Mesenchymal stem cell (in vitro differentiated cells and primary cell): ENCODE measurements around the gene STXBP2.
"Not testable (repeated sequence)": the region's sequence is repeated elsewhere in the genome, so short reads cannot be mapped to it uniquely, and the experiment has no call there.

ENCODE experiments used
- DNase-seq: peaks from one replicate; pipeline ENCODE4 v3.0.0-alpha.2; 2013
- H2AFZ ChIP-seq: one replicate; pipeline ENCODE4 v1.6.1; 2013; ENCODE audit warnings: low read depth, mild to moderate bottlenecking, control low read depth, inconsistent platforms, low read length, moderate library complexity
- H2AK5ac ChIP-seq: 2 replicates; pipeline ENCODE4 v1.6.1; 2013; ENCODE audit warnings: low read length, moderate library complexity, mild to moderate bottlenecking, inconsistent platforms; ENCODE audit not compliant: severe bottlenecking
- H2BK120ac ChIP-seq: one replicate; pipeline ENCODE4 v1.6.1; 2013; ENCODE audit warnings: low read depth, mild to moderate bottlenecking, inconsistent platforms, low read length, moderate library complexity
- H2BK12ac ChIP-seq, 2 experiments: one replicate each; pipeline ENCODE4 v1.6.1; 2013; ENCODE audit warnings: inconsistent platforms in 2 of 2, low read length in 2 of 2, mild to moderate bottlenecking in 2 of 2, moderate library complexity in 2 of 2, control low read depth in 1 of 2
- H2BK15ac ChIP-seq: one replicate; pipeline ENCODE4 v1.6.1; 2013; ENCODE audit warnings: mild to moderate bottlenecking, low read depth, inconsistent platforms; ENCODE audit not compliant: poor library complexity, severe bottlenecking
- H2BK5ac ChIP-seq: 2 replicates; pipeline ENCODE4 v1.6.1; 2013; ENCODE audit warnings: low read depth, mild to moderate bottlenecking, low read length, control low read depth, inconsistent platforms; ENCODE audit not compliant: poor library complexity, severe bottlenecking
- H3K14ac ChIP-seq, 2 experiments: one replicate each; pipeline ENCODE4 v1.6.1; 2013; ENCODE audit warnings: inconsistent platforms in 2 of 2, low read length in 2 of 2, control low read depth in 1 of 2, mild to moderate bottlenecking in 1 of 2, moderate library complexity in 1 of 2
- H3K18ac ChIP-seq, 2 experiments: one replicate each; pipeline ENCODE4 v1.6.1; 2013; ENCODE audit warnings: inconsistent platforms in 2 of 2, low read length in 2 of 2, control low read depth in 1 of 2, low read depth in 1 of 2, mild to moderate bottlenecking in 1 of 2
- H3K23ac ChIP-seq, 2 experiments: one replicate each; pipeline ENCODE4 v1.6.1; 2013; ENCODE audit warnings: inconsistent platforms in 2 of 2, low read length in 2 of 2, mild to moderate bottlenecking in 2 of 2, moderate library complexity in 2 of 2, control low read depth in 1 of 2
- H3K27ac ChIP-seq: 2 replicates; pipeline ENCODE4 v1.5.1; 2013; ENCODE audit warnings: mild to moderate bottlenecking, moderate library complexity, low read length, control low read depth, inconsistent platforms; ENCODE audit not compliant: poor library complexity, severe bottlenecking
- H3K27me3 ChIP-seq, 2 experiments: 2 replicates each; pipeline versions ENCODE4 v1.6.1 to v1.7.0; 2013; ENCODE audit warnings: low read length in 2 of 2, mild to moderate bottlenecking in 2 of 2, moderate library complexity in 2 of 2, control low read depth in 1 of 2, inconsistent platforms in 1 of 2; ENCODE audit not compliant: control insufficient read depth in 1 of 2, insufficient read depth in 1 of 2
- H3K36me3 ChIP-seq, 2 experiments: 2 replicates each; pipeline versions ENCODE4 v1.6.1 to v1.7.0; 2013; ENCODE audit warnings: low read length in 2 of 2, control low read depth in 1 of 2, inconsistent platforms in 1 of 2, low read depth in 1 of 2, mild to moderate bottlenecking in 1 of 2; ENCODE audit not compliant: insufficient read depth in 2 of 2, control insufficient read depth in 1 of 2
- H3K4ac ChIP-seq, 2 experiments: one replicate each; pipeline ENCODE4 v1.6.1; 2013; ENCODE audit warnings: inconsistent platforms in 2 of 2, low read length in 2 of 2, mild to moderate bottlenecking in 2 of 2, moderate library complexity in 2 of 2, control low read depth in 1 of 2, low read depth in 1 of 2
- H3K4me1 ChIP-seq: 2 replicates; pipeline ENCODE4 v1.6.1; 2013; ENCODE audit warnings: low read depth, low read length, control low read depth; ENCODE audit not compliant: control insufficient read depth, insufficient read depth
- H3K4me2 ChIP-seq: 2 replicates; pipeline ENCODE4 v1.6.1; 2013; ENCODE audit warnings: low read length, mild to moderate bottlenecking, inconsistent platforms; ENCODE audit not compliant: poor library complexity, severe bottlenecking
- H3K4me3 ChIP-seq, 2 experiments: 2 replicates each; pipeline versions ENCODE4 v1.5.1 to v1.7.0; 2013; ENCODE audit warnings: low read length in 2 of 2, mild to moderate bottlenecking in 2 of 2, control low read depth in 1 of 2, low read depth in 1 of 2; ENCODE audit not compliant: insufficient read depth in 1 of 2
- H3K79me1 ChIP-seq: replicated peaks from 2 replicates; pipeline ENCODE4 v1.6.1; 2013; ENCODE audit warnings: mild to moderate bottlenecking, control low read depth, low read length, inconsistent platforms; ENCODE audit not compliant: poor library complexity, severe bottlenecking
- H3K9ac ChIP-seq: 2 replicates; pipeline ENCODE4 v1.7.0; 2013; ENCODE audit warnings: mild to moderate bottlenecking, low read length, moderate library complexity
- H3K9me3 ChIP-seq: 2 replicates; pipeline ENCODE4 v1.7.0; 2013; ENCODE audit warnings: mild to moderate bottlenecking, low read length; ENCODE audit not compliant: control insufficient read depth
- H4K8ac ChIP-seq: one replicate; pipeline ENCODE4 v1.6.1; 2013; ENCODE audit warnings: inconsistent platforms, mild to moderate bottlenecking, low read length, moderate library complexity
- H4K91ac ChIP-seq: one replicate; pipeline ENCODE4 v1.6.1; 2013; ENCODE audit warnings: mild to moderate bottlenecking, low read length, inconsistent platforms
- WGBS: methylation state at CpG from one replicate; pipeline ENCODE4 v1.1.7; 2013; ENCODE audit warnings: mixed read lengths; 5-methylcytosine and 5-hydroxymethylcytosine counted together

Gene STXBP2

DNA sequence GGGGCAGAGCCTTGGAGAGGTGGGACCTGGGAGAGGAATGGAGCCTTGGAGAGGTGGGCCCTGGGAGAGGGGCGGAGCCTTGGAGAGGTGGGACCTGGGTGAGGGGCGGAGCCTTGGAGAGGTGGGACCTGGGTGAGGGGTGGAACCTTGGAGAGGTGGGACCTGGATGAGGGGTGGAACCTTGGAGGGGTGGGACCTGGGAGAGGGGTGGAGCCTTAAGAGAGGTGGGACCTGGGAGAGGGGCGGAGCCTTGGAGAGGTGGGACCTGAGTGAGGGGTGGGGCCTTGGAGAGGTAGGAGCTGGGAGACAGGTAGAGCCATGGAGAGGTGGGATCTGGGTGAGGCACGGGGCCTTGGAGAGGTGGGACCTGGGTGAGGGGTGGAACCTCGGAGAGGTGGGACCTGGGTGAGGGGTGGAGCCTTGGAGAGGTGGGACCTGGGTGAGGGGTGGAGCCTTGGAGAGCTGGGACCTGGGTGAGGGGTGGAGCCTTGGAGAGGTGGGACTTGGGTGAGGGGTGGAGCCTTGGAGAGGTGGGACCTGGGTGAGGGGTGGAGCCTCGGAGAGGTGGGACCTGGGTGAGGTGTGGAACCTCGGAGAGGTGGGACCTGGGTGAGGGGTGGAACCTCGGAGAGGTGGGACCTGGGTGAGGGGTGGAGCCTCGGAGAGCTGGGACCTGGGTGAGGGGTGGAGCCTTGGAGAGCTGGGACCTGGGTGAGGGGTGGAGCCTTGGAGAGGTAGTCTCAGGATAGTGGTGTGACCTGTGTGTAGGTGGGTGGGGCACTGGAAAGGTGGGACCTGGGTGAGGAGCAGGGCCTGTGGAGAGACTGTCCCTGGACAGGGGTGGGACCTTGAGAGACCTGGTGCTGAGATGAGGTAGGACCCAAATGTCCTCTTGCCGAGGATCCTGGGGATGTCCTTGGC is 7.0 kb downstream of the STXBP2 start:
- not testable (repeated sequence) for H3K23ac ChIP-seq, H3K9me3 ChIP-seq, H3K18ac ChIP-seq, H4K91ac ChIP-seq, H3K4ac ChIP-seq, H2BK15ac ChIP-seq, H2AFZ ChIP-seq, H3K27ac ChIP-seq, H3K4me3 ChIP-seq, H3K79me1 ChIP-seq, H3K9ac ChIP-seq, DNase-seq, H2BK5ac ChIP-seq, H2BK120ac ChIP-seq, H3K4me2 ChIP-seq, H2AK5ac ChIP-seq, H4K8ac ChIP-seq, H3K4me1 ChIP-seq, H3K14ac ChIP-seq, H2BK12ac ChIP-seq
- Histone ChIP-seq H3K27me3 (peaks cover 0 to 25% of the 10 kb centered on the region in 2 experiments), H3K36me3 (peaks cover 0 to 78% of the 10 kb centered on the region in 2 experiments)
- WGBS: 72% methylated on average over 10 of the region's 10 CpGs

GRCh38 chr19:7644550-7644877 is 7.6 kb downstream of the STXBP2 start:
- no peak overlapping the region for H2AFZ ChIP-seq
- H3K27ac ChIP-seq: no peak overlapping the region
- no peak overlapping the region for H2BK5ac ChIP-seq
- H3K14ac ChIP-seq: no peak overlapping the region
- no peak overlapping the region for H3K23ac ChIP-seq
- H3K79me1 ChIP-seq: peaks cover 5% of the 10 kb centered on the region
- peaks cover 0 to 22% of the 10 kb centered on the region in 2 experiments for H3K27me3 ChIP-seq
- H3K4ac ChIP-seq: no peak overlapping the region
- no peak overlapping the region for H4K8ac ChIP-seq
- H2AK5ac ChIP-seq: no peak overlapping the region
- H4K91ac ChIP-seq: no peak overlapping the region
- no peak overlapping the region for H3K9ac ChIP-seq
- DNase-seq: no peak
- whole genome bisulfite sequencing: 97% methylated on average over 18 of the region's 20 CpGs
- no peak overlapping the region for H2BK120ac ChIP-seq
- no peak overlapping the region for H2BK15ac ChIP-seq
- H3K9me3 ChIP-seq: no peaks in the 10 kb centered on the region
- H2BK12ac ChIP-seq: no peak overlapping the region
- peaks cover 0 to 73% of the 10 kb centered on the region in 2 experiments for H3K36me3 ChIP-seq
- H3K18ac ChIP-seq: no peak overlapping the region
- no peak overlapping the region for H3K4me3 ChIP-seq
- H3K4me1 ChIP-seq: peaks cover 7% of the 10 kb centered on the region
- no peak overlapping the region for H3K4me2 ChIP-seq

DNA sequence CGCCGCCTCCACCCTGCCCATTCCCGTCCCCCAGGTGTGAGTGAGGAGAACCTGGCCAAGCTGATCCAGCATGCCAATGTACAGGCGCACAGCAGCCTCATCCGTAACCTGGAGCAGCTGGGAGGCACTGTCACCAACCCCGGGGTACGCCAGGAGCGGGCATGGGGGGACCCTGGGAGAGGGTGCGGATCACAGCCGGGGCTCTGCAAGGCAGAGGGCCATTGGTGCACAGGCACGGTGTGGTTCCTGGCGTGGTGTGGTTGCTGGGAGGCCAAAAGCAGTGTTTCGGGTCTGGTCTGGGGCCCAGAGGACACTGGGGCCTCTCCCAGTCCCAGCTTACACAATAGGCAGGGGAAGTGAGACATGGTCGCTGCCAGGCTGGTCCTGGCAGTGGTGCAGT is 8.3 kb downstream of the STXBP2 start:
- Histone ChIP-seq H2AFZ (no peak overlapping the region), H2BK15ac (no peak overlapping the region), H4K8ac (no peak overlapping the region), H3K14ac (no peak overlapping the region), H3K9me3 (no peaks in the 10 kb centered on the region), H2BK120ac (no peak overlapping the region), H3K4me1 (peaks cover 5% of the 10 kb centered on the region), H3K36me3 (peaks cover 0 to 67% of the 10 kb centered on the region in 2 experiments), H3K18ac (no peak overlapping the region), H3K23ac (no peak overlapping the region), H3K4me3 (no peak overlapping the region), H2AK5ac (no peak overlapping the region), H3K27ac (no peak overlapping the region), H3K4me2 (no peak overlapping the region), H3K4ac (no peak overlapping the region), H2BK5ac (no peak overlapping the region), H3K9ac (no peak overlapping the region), H4K91ac (no peak overlapping the region), H3K27me3 (peaks cover 1 to 25% of the 10 kb centered on the region in 2 experiments), H3K79me1 (peaks cover 5% of the 10 kb centered on the region), H2BK12ac (no peak overlapping the region)
- DNase-seq: no peak
- WGBS: 92% methylated on average over 13 of the region's 14 CpGs

- 66% methylated on average over 18 of the region's 20 CpGs for WGBS
Measured at GRCh38 chr19:7645656-7646425, 8.9 kb downstream of the STXBP2 start.

More at GRCh38 chr19:7645656-7646425, 8.9 kb downstream of the STXBP2 start:
- Histone ChIP-seq H2BK120ac (no peak overlapping the region), H2AK5ac (no peak overlapping the region), H3K4me1 (peaks cover 2% of the 10 kb centered on the region), H2AFZ (no peak overlapping the region), H2BK12ac (no peak overlapping the region), H3K27ac (no peak overlapping the region), H3K23ac (no peak overlapping the region), H3K4me3 (no peak overlapping the region), H2BK15ac (no peak overlapping the region), H4K91ac (no peak overlapping the region), H3K4me2 (no peak overlapping the region), H3K79me1 (peaks cover 5% of the 10 kb centered on the region), H3K18ac (no peak overlapping the region), H3K14ac (no peak overlapping the region), H3K36me3 (peaks cover 0 to 60% of the 10 kb centered on the region in 2 experiments), H3K27me3 (peaks cover 6 to 32% of the 10 kb centered on the region in 2 experiments), H2BK5ac (no peak overlapping the region), H3K9ac (no peak overlapping the region), H3K4ac (no peak overlapping the region), H4K8ac (no peak overlapping the region), H3K9me3 (no peaks in the 10 kb centered on the region)
- no peak for DNase-seq
